Fibroblast of pulmonary artery (primary cell): ENCODE measurements around the gene MDFIC.

ENCODE experiments used
- DNase-seq: peaks from one replicate; pipeline ENCODE4 v3.0.0-alpha.2; 2010; ENCODE audit warnings: low read depth
- H3K4me3 ChIP-seq: replicated peaks from 2 replicates; pipeline ENCODE4 v1.5.1; 2011; ENCODE audit warnings: low read depth, mild to moderate bottlenecking, control low read depth, low read length, moderate library complexity
- TF ChIP-seq, protein P1 (sequence below): IDR thresholded peaks from 2 replicates; pipeline ENCODE4 v1.5.1; 2011; ENCODE audit warnings: mild to moderate bottlenecking, control low read depth, low read length, inconsistent platforms; ENCODE audit errors: missing control alignments

The MDFIC gene

DNA sequence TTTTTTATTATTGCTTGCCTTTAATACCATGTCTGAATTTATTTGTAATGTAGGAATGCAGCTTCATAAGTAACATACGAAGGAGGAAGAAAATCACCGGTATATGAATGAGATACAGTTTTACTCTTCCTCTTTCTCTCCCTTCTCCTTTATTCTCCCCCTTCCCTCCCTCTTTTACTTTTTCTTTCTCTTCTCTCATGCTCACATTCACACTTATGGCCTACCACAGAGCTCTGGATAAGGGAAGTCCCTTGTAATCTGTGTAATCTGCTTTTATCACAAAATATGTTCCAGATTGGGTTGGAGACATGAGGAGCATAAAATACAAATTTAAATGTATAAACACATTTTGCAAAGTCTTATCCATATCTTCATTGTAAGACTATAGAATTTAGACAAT is 59.4 kb downstream of the MDFIC start:
- TF ChIP-seq, protein P1, sequence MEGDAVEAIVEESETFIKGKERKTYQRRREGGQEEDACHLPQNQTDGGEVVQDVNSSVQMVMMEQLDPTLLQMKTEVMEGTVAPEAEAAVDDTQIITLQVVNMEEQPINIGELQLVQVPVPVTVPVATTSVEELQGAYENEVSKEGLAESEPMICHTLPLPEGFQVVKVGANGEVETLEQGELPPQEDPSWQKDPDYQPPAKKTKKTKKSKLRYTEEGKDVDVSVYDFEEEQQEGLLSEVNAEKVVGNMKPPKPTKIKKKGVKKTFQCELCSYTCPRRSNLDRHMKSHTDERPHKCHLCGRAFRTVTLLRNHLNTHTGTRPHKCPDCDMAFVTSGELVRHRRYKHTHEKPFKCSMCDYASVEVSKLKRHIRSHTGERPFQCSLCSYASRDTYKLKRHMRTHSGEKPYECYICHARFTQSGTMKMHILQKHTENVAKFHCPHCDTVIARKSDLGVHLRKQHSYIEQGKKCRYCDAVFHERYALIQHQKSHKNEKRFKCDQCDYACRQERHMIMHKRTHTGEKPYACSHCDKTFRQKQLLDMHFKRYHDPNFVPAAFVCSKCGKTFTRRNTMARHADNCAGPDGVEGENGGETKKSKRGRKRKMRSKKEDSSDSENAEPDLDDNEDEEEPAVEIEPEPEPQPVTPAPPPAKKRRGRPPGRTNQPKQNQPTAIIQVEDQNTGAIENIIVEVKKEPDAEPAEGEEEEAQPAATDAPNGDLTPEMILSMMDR, result no peak
- no peak for DNase-seq
- no peak overlapping the region for H3K4me3 ChIP-seq

- no peak overlapping the region for H3K4me3 ChIP-seq
- DNase-seq, result no peak
- TF ChIP-seq, protein P1, result no peak
These were observed 63.3 kb downstream of the MDFIC start for GRCh38 chr7:114985116-114985715.

DNA sequence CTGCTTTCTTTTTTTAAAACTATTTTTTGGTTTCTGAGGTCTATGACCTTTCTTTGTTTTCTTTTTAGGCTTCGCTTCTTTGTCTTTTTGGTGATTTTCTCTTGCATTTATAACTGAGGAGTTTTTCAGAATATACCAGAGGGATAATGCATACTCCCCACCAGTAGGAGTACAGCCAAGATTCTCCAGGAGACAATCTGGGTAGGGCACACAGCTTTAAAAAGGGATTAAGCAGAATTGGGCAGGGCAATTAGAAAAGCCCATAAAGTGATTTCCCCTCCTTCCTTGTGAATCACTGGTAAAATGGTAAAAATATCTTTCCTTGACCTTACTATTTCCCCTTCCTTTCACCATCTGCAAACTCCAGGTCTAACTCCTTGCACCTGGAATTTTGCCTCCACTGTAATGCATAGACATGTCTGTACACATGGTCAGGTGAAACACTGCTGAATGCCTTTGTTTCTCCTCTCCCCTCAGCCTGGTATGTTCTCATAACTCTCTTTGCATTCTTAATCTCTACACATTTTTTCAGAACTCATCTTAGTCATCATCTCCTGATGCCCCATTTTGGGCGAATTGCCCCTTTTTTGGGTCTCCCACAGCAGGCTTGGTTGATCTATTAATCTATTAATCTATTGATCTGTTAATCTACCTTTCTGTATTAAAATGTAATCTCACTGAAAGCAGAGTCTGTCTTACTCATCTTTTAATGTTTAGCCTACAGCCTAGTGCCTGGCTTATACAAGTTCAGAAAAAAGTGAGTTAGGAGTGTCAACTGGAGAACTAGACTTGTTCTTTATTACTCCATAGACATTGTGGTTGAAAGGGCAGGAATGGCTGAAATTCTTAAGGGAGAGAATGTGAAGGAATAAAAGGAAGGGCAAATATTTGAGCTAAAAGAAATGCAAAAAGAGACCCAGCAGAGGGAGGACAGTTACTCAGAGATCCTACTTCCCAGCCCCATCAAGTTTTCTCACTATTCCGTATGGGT is 64.6 kb downstream of the MDFIC start:
- TF ChIP-seq, protein P1, result no peak
- H3K4me3 ChIP-seq, result no peak overlapping the region
- no peak for DNase-seq

DNA sequence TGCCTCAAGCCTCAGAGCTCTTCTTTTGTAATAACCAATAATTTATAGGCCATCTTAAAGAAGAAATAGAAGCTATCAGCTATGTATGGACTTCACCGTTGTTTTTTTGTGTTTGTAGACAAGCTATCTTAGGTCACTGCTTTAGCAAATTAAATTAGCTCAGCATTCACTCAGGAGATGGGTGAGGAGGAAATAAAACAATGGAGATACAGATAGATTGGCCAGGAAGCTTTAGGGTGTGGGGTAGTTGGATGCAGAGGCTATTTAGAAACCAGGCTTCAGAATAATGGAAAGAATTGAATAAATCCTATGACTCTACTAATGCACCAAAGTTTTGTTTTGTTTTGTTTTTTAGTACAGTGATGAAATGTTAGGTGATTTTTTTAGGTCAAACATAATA is 66.1 kb downstream of the MDFIC start:
- peak; percentile 31 for DNase-seq
- TF ChIP-seq, protein P1, result no peak
- no peak overlapping the region for H3K4me3 ChIP-seq

DNA sequence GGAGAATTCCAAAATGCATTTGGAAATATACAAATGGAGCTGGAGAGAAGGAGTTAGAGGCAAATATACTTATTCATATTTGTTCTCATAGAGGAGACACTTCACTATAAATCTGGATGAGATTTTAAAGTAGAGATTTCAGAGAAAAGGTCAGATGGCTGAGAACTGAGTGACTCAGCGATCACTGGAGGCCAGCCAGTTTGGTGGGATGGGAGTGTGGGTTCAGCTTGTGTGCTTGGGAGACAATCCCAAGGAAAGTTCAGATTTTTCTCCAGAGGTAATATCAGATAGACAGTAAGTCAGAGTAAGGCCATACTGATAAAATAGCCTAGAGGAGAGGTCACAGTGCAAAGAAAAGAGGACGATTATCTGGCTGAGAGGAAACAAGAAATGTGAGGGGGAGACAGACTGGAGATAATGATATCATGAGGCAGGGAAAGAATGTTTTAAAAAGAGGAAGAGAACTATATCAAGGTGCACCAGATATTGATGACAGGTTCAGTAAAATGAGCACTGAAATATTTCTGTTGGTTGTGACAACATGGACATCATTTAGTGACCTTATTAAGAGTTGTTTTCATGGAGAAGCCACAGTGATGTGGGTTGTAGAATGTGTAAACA is 67.0 kb downstream of the MDFIC start:
- DNase-seq, result peak; percentile 69
- no peak overlapping the region for H3K4me3 ChIP-seq
- TF ChIP-seq, protein P1, result no peak

DNA sequence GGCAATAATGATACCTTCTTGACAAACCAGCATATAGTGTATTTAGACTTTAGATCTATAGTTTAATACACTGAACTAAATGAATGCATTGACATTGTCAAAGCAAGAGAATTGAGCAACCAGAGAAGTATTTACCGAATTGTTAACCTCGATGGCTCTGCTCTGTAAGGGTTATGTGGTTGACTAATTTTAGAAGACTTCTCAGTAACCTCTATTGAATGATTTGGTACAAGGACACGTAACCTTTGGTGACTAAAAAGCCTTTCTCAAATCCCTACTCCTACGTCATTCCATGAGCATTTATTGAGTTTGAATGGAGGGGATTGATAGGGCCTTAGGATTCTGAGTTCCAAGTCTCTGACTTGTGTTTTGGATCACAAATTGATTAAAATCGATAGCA is 67.6 kb downstream of the MDFIC start:
- no peak overlapping the region for H3K4me3 ChIP-seq
- TF ChIP-seq, protein P1, result no peak
- DNase-seq, result no peak
